ENCODE results near the gene FAM3D. TPM values are rescaled to one million over a fixed set of nuclear protein-coding genes. Genes with fewer than 3 reads are reported as not detected.

The FAM3D gene
- polyA plus RNA-seq, 1 experiment: not detected

GRCh38 chr3:58645726-58646125 lies 20.8 kb downstream of the FAM3D start:
- CTCF ChIA-PET: no interaction called here
- TF ChIP-seq, protein P1, sequence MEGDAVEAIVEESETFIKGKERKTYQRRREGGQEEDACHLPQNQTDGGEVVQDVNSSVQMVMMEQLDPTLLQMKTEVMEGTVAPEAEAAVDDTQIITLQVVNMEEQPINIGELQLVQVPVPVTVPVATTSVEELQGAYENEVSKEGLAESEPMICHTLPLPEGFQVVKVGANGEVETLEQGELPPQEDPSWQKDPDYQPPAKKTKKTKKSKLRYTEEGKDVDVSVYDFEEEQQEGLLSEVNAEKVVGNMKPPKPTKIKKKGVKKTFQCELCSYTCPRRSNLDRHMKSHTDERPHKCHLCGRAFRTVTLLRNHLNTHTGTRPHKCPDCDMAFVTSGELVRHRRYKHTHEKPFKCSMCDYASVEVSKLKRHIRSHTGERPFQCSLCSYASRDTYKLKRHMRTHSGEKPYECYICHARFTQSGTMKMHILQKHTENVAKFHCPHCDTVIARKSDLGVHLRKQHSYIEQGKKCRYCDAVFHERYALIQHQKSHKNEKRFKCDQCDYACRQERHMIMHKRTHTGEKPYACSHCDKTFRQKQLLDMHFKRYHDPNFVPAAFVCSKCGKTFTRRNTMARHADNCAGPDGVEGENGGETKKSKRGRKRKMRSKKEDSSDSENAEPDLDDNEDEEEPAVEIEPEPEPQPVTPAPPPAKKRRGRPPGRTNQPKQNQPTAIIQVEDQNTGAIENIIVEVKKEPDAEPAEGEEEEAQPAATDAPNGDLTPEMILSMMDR (IDR thresholded peaks at IDR 0.05; ENCODE audit: insufficient read depth, low read depth, low read length): no peak
- Histone ChIP-seq H3K27me3 (ENCODE audit: control insufficient read depth, insufficient read depth, low read length) (no peaks in the 10 kb centered on the region), H3K4me3 (ENCODE audit: low read depth, low read length) (no peak overlapping the region), H3K36me3 (ENCODE audit: control insufficient read depth, insufficient read depth, low read length) (no peaks in the 10 kb centered on the region)
- no peak for DNase-seq (ENCODE audit: low read depth)
- POLR2A ChIA-PET: no interaction called here

- H3K4me3 ChIP-seq (ENCODE audit: low read depth, low read length): no peak overlapping the region
- POLR2A ChIA-PET: no interaction called here
- H3K36me3 ChIP-seq (ENCODE audit: control insufficient read depth, insufficient read depth, low read length): no peaks in the 10 kb centered on the region
- TF ChIP-seq, protein P1 (IDR thresholded peaks at IDR 0.05; ENCODE audit: insufficient read depth, low read depth, low read length): no peak
- CTCF ChIA-PET: interaction anchor here (1.8 to 6.1 kb wide), 3 partner anchors 12 to 410 kb away, joined by 6 to 72 read pairs (median 10); no protein-coding TSS in a partner anchor
- no peak for DNase-seq (ENCODE audit: low read depth)
- H3K27me3 ChIP-seq (ENCODE audit: control insufficient read depth, insufficient read depth, low read length): no peaks in the 10 kb centered on the region
These were observed 23.7 kb downstream of the FAM3D start for GRCh38 chr3:58642846-58643245.

DNA sequence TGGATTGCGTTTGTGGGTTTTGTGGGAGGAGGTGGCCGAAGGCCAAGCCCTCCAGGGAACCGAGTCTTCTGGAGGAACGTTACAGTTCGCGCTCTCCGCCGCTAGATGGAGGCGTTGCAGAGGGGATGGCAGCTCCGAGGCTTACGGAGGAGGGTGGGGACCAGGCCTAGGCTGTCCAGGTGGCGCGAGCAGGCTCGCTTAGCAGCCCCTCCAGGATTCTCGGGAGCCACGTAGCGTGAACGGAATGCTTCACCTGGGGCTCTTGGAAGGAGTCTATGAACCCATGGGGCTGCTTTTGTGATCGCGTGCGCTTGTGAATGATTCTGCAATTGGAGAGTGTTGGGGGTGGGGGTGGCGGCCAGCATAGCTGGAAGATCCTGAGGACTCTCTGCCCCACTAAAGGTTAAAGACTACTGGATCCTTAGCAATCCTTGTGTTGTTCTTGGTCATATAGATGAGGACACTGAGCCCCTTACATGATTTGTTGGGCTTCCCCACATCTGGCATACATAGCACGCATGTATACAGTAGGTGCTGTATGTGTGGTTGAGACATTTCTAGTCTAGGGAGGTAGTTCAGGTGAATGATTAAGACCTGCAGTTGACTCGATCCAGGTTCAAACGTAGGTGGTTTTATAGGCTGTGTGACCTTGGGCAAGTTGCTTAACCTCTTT lies 25.7 kb downstream of the FAM3D start:
- ChIA-PET POLR2A (no interaction called here), CTCF (interaction anchor here (0.9 to 6.1 kb wide), 15 partner anchors 10 to 1220 kb away, joined by 3 to 72 read pairs (median 5); no protein-coding TSS in a partner anchor)
- H3K4me3 ChIP-seq (ENCODE audit: low read depth, low read length): no peak overlapping the region
- DNase-seq (ENCODE audit: low read depth): peak; percentile 23
- H3K27me3 ChIP-seq (ENCODE audit: control insufficient read depth, insufficient read depth, low read length): no peaks in the 10 kb centered on the region
- TF ChIP-seq, protein P1 (IDR thresholded peaks at IDR 0.05; ENCODE audit: insufficient read depth, low read depth, low read length): peak; percentile 95
- H3K36me3 ChIP-seq (ENCODE audit: control insufficient read depth, insufficient read depth, low read length): no peaks in the 10 kb centered on the region

GRCh38 chr3:58639842-58640241 lies 26.7 kb downstream of the FAM3D start:
- ChIA-PET POLR2A (no interaction called here), CTCF (interaction anchor here (0.9 to 6.1 kb wide), 13 partner anchors 9 to 1221 kb away, joined by 3 to 72 read pairs (median 5); no protein-coding TSS in a partner anchor)
- H3K36me3 ChIP-seq (ENCODE audit: control insufficient read depth, insufficient read depth, low read length): no peaks in the 10 kb centered on the region
- TF ChIP-seq, protein P1 (IDR thresholded peaks at IDR 0.05; ENCODE audit: insufficient read depth, low read depth, low read length): no peak
- no peaks in the 10 kb centered on the region for H3K27me3 ChIP-seq (ENCODE audit: control insufficient read depth, insufficient read depth, low read length)
- no peak overlapping the region for H3K4me3 ChIP-seq (ENCODE audit: low read depth, low read length)
- DNase-seq (ENCODE audit: low read depth): no peak

DNA sequence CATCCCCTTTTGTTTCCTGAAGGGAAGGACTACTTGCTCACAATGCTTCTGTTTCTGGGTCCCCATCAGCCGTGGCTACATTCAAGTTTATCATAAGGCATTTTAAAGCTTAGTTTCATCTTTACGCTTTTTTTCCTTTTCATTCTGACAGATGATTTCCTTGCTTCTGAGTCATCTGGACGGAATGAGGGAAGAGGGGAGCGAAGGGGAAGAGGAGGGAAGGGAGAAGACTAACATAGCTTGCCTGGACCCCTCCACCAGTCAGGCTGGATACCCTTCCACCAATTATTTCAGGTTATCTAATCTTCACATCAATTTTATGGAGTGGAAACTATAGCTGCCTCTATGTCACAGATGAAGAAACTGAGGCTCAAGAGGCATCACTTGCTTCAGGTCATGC lies 27.6 kb downstream of the FAM3D start:
- no peak for DNase-seq (ENCODE audit: low read depth)
- H3K4me3 ChIP-seq (ENCODE audit: low read depth, low read length): no peak overlapping the region
- TF ChIP-seq, protein P1 (IDR thresholded peaks at IDR 0.05; ENCODE audit: insufficient read depth, low read depth, low read length): no peak
- POLR2A ChIA-PET: no interaction called here
- CTCF ChIA-PET: interaction anchor here (0.7 to 6.1 kb wide), 6 partner anchors 8 to 185 kb away, joined by 3 to 72 read pairs (median 8); no protein-coding TSS in a partner anchor
- no peaks in the 10 kb centered on the region for H3K27me3 ChIP-seq (ENCODE audit: control insufficient read depth, insufficient read depth, low read length)
- H3K36me3 ChIP-seq (ENCODE audit: control insufficient read depth, insufficient read depth, low read length): no peaks in the 10 kb centered on the region

Measured in BJ (cell line).